Measurements from ENCODE around the gene ANKRD33B.

The ANKRD33B gene

GRCh38 chr5:10665799-10666198 is 101.9 kb downstream of the ANKRD33B start:
- DNase-seq: peak in 1 of 10 donors; percentile 73
- intact Hi-C loops (cut with DNase I): no loop called here

GRCh38 chr5:10666531-10667299 is 102.8 kb downstream of the ANKRD33B start:
- intact Hi-C loops (cut with DNase I): no loop called here
- peak in 1 of 10 donors; percentile 51 for DNase-seq

GRCh38 chr5:10667431-10668057 is 103.7 kb downstream of the ANKRD33B start:
- intact Hi-C loops (cut with DNase I): no loop called here
- peak in 1 of 10 donors; percentile 55 for DNase-seq

- peak in 1 of 10 donors; percentile 29 for DNase-seq
- intact Hi-C loops (cut with DNase I): no loop called here
These were observed 104.8 kb downstream of the ANKRD33B start for GRCh38 chr5:10668697-10669096.

- intact Hi-C loops (cut with DNase I): no loop called here
- DNase-seq: no peak
These were observed 106.1 kb downstream of the ANKRD33B start for GRCh38 chr5:10669983-10670382.

- peak in 1 of 10 donors; percentile 33 for DNase-seq
- intact Hi-C loops (cut with DNase I): no loop called here
These were observed 107.5 kb downstream of the ANKRD33B start for GRCh38 chr5:10671041-10672008.

- intact Hi-C loops (cut with DNase I): no loop called here
- DNase-seq: peak in 1 of 10 donors; percentile 17
These were observed 108.5 kb downstream of the ANKRD33B start for GRCh38 chr5:10672146-10673016.

GRCh38 chr5:10673017-10673389 is 109.1 kb downstream of the ANKRD33B start:
- intact Hi-C loops (cut with DNase I): no loop called here
- DNase-seq: peak in 1 of 10 donors; percentile 41

- DNase-seq: peak in 1 of 10 donors; percentile 65
- intact Hi-C loops (cut with DNase I): no loop called here
These were observed 109.5 kb downstream of the ANKRD33B start for GRCh38 chr5:10673407-10673806.

GRCh38 chr5:10674096-10674495 is 110.2 kb downstream of the ANKRD33B start:
- DNase-seq: peak in 1 of 10 donors; percentile 70
- intact Hi-C loops (cut with DNase I): no loop called here

GRCh38 chr5:10674582-10674981 is 110.7 kb downstream of the ANKRD33B start:
- DNase-seq: peak in 2 of 10 donors; percentile 1 to 61
- intact Hi-C loops (cut with DNase I): no loop called here

- intact Hi-C loops (cut with DNase I): no loop called here
- peak in 1 of 10 donors; percentile 75 for DNase-seq
These were observed 111.4 kb downstream of the ANKRD33B start for GRCh38 chr5:10675177-10675700.

- peak in 2 of 10 donors; percentile 6 to 54 for DNase-seq
- intact Hi-C loops (cut with DNase I): no loop called here
These were observed 112.4 kb downstream of the ANKRD33B start for GRCh38 chr5:10676224-10676623.

- intact Hi-C loops (cut with DNase I): no loop called here
- no peak for DNase-seq
These were observed 113.1 kb downstream of the ANKRD33B start for GRCh38 chr5:10676946-10677345.

GRCh38 chr5:10677533-10677932 is 113.7 kb downstream of the ANKRD33B start:
- intact Hi-C loops (cut with DNase I): no loop called here
- peak in 2 of 10 donors; percentile 13 to 36 for DNase-seq

- DNase-seq: peak in 1 of 10 donors; percentile 26
- intact Hi-C loops (cut with DNase I): no loop called here
These were observed 114.4 kb downstream of the ANKRD33B start for GRCh38 chr5:10678244-10678643.

- intact Hi-C loops (cut with DNase I): no loop called here
- peak in 2 of 10 donors; percentile 13 to 70 for DNase-seq
These were observed 115.6 kb downstream of the ANKRD33B start for GRCh38 chr5:10679336-10679988.

- peak in 1 of 10 donors; percentile 69 for DNase-seq
- intact Hi-C loops (cut with DNase I): no loop called here
These were observed 117.1 kb downstream of the ANKRD33B start for GRCh38 chr5:10680876-10681481.
